Keratinocyte (primary cell): ENCODE measurements around the gene RETN.

Experiments used
- EZH2 ChIP-seq: IDR thresholded peaks from one replicate; pipeline ENCODE4 v1.6.1; 2012; ENCODE audit warnings: inconsistent platforms, mild to moderate bottlenecking, low read length, moderate library complexity
- TF ChIP-seq, protein P1 (sequence below), 3 experiments: IDR thresholded peaks in 1 of 3; conservative IDR thresholded peaks in 1 of 3; optimal IDR thresholded peaks in 1 of 3; 2 replicates in 2 of 3; 3 replicates in 1 of 3; pipeline versions ENCODE3 to v1.5.1; 2011; ENCODE audit warnings: low read length in 3 of 3, mild to moderate bottlenecking in 3 of 3, moderate library complexity in 2 of 3, control low read depth in 1 of 3, inconsistent platforms in 1 of 3; ENCODE audit not compliant: insufficient read depth in 2 of 3; ENCODE audit errors: extremely low read depth in 1 of 3

- TF ChIP-seq, protein P1, sequence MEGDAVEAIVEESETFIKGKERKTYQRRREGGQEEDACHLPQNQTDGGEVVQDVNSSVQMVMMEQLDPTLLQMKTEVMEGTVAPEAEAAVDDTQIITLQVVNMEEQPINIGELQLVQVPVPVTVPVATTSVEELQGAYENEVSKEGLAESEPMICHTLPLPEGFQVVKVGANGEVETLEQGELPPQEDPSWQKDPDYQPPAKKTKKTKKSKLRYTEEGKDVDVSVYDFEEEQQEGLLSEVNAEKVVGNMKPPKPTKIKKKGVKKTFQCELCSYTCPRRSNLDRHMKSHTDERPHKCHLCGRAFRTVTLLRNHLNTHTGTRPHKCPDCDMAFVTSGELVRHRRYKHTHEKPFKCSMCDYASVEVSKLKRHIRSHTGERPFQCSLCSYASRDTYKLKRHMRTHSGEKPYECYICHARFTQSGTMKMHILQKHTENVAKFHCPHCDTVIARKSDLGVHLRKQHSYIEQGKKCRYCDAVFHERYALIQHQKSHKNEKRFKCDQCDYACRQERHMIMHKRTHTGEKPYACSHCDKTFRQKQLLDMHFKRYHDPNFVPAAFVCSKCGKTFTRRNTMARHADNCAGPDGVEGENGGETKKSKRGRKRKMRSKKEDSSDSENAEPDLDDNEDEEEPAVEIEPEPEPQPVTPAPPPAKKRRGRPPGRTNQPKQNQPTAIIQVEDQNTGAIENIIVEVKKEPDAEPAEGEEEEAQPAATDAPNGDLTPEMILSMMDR (optimal IDR thresholded peaks at IDR 0.05 in 1 of 3, IDR thresholded peaks at IDR 0.05 in 1 of 3, conservative IDR thresholded peaks at IDR 0.05 in 1 of 3; ENCODE audit: extremely low read depth in 1 of 3, insufficient read depth in 2 of 3, low read length in 3 of 3) = no peak
- TF ChIP-seq EZH2 = no peak
Observed at GRCh38 chr19:7648265-7649014, 20.4 kb upstream of the RETN start.
